Left renal pelvis (tissue), 4 donors: ENCODE data around the gene SH3TC2. TPM values are rescaled to one million over a fixed set of nuclear protein-coding genes. Genes with fewer than 3 reads are reported as not detected.

Experiments
- polyA plus RNA-seq, 4 donors: library from polyadenylated mRNA; unstranded; fragments of 120-200 nt; gene quantifications; one replicate each; pipeline ENCODE4 v1.2.1, GENCODE V29; 2013; ENCODE audit not compliant: insufficient read length in 4 of 4

SH3TC2 gene
- polyA plus RNA-seq, 4 donors: 0.85 to 2.7 (median 1.3) TPM

Other genes starting within 250 kb of the SH3TC2 start
- gene ADRB2, start 236.5 kb downstream of the SH3TC2 start, polyA plus RNA-seq: under 1 TPM; 0.13 to 0.81 (median 0.29) TPM
- gene ABLIM3, start 78.4 kb upstream of the SH3TC2 start, polyA plus RNA-seq: 1 to 10 TPM; 1.3 to 7.6 (median 2.2) TPM
- gene AFAP1L1, start 208.8 kb upstream of the SH3TC2 start, polyA plus RNA-seq: 10 to 100 TPM; 15.0 to 19.3 (median 17.5) TPM